Spleen (tissue), 7 donors: Measurements from ENCODE around the gene ARRDC1.

Experiments used
- CTCF ChIP-seq, 11 experiments: fragments of 200-600 bp in 7 of 11; fragments of 450-650 bp in 4 of 11; sonication (generic) in 4 of 11; IDR thresholded peaks in 8 of 11; conservative IDR thresholded peaks in 3 of 11; 1 replicate in 7 of 11; 2 replicates in 4 of 11; pipeline versions ENCODE4 v1.4.0 to v1.8.0; 2016 to 2021; ENCODE audit warnings: antibody characterized with exemption in 11 of 11, inconsistent platforms in 4 of 11, mild to moderate bottlenecking in 1 of 11
- POLR2A ChIP-seq, 3 donors: fragments of 450-650 bp; IDR thresholded peaks; one replicate each; pipeline ENCODE4 v1.5.1; 2017; ENCODE audit warnings: antibody characterized with exemption in 3 of 3, mild to moderate bottlenecking in 1 of 3
- POLR2AphosphoS5 ChIP-seq, 3 donors: sonication (generic); formaldehyde crosslinking; IDR thresholded peaks; one replicate each; pipeline ENCODE4 v1.5.1; 2017; ENCODE audit warnings: antibody characterized with exemption in 3 of 3
- donor health status: DM: no; HTN: no; CAD: no; lungs with moderate emphysema.
- donor health status: DM: no; HTN: no; CAD: no.
- donor health status: DM: no; HTN: no; CAD: no.

- TF ChIP-seq CTCF (IDR thresholded peaks at IDR 0.05 in 8 of 11, conservative IDR thresholded peaks at IDR 0.05 in 3 of 11), result no peak
- no peak for TF ChIP-seq POLR2A (IDR thresholded peaks at IDR 0.05)
- TF ChIP-seq POLR2AphosphoS5 (IDR thresholded peaks at IDR 0.05), result no peak
These were observed 36.7 kb downstream of the ARRDC1 start for GRCh38 chr9:137642118-137642601.
